K562 (cell line): ENCODE data around the gene KRTAP1-4. TPM values are rescaled to one million over a fixed set of nuclear protein-coding genes. Genes with fewer than 3 reads are reported as not detected.

ENCODE experiments used
- ATAC-seq: fragments of 200-7000 bp; cut with Tn5 transposase; 3 replicates; pipeline ENCODE4 v1.9.1; 2020; ENCODE audit warnings: moderate library complexity
- BruUV-seq: library from RNA; stranded (reverse); fragments of 400-500 nt; replicated peaks from 2 replicates; lab custom pipeline; 2021; lab: Mats Ljungman, UMichigan
- CTCF ChIA-PET: fragments of 300-600 bp; formaldehyde crosslinking; extraction: SDS; loops from one replicate; lab custom pipeline; 2021; ENCODE audit warnings: low intra/inter-chr PET ratio; lab: Yijun Ruan, JAX
- POLR2A ChIA-PET: fragments of 300-600, 350-650 bp; sonication (Branson Sonifier 250); formaldehyde crosslinking; extraction: SDS; loops from one replicate; lab custom pipeline; 2021; ENCODE audit warnings: antibody characterized with exemption, inconsistent platforms; lab: Yijun Ruan, JAX
- DNase-seq, 4 experiments: peaks; one replicate each; pipeline versions ENCODE4 v3.0.0 to v3.0.0-alpha.2; 2011 to 2018; ENCODE audit warnings: low spot score in 3 of 4, mixed read lengths in 3 of 4; ENCODE audit errors: extremely low read depth in 1 of 4
- FAIRE-seq: peaks from 2 replicates; lab custom pipeline; 2011; peaks lifted over from hg19 to GRCh38; lab: Jason Lieb, UNC
- H2AFZ ChIP-seq: 2 replicates; pipeline ENCODE4 v1.6.0; 2011; ENCODE audit warnings: low read depth, low read length, control low read depth, inconsistent platforms
- H3K27ac ChIP-seq: fragments of 200-600 bp; 3 replicates; pipeline ENCODE4 v1.8.0; 2011; ENCODE audit warnings: low read depth, mild to moderate bottlenecking, control low read depth, inconsistent platforms, low read length, moderate library complexity, mixed read lengths; ENCODE audit errors: extremely low read depth
- H3K27me3 ChIP-seq, 2 experiments: fragments of 300-600 bp in 1 of 2; 2 replicates in 1 of 2; 3 replicates in 1 of 2; pipeline versions ENCODE4 v1.6.0 to v1.8.0; 2011; ENCODE audit warnings: inconsistent platforms in 2 of 2, low read length in 2 of 2, mild to moderate bottlenecking in 1 of 2, mixed read lengths in 1 of 2, moderate library complexity in 1 of 2; ENCODE audit not compliant: control insufficient read depth in 2 of 2, insufficient read depth in 2 of 2
- H3K36me3 ChIP-seq: fragments of 300-600 bp; 3 replicates; pipeline ENCODE4 v1.8.0; 2011; ENCODE audit warnings: mild to moderate bottlenecking, low read length, inconsistent platforms; ENCODE audit not compliant: control insufficient read depth, insufficient read depth
- H3K4me1 ChIP-seq, 2 experiments: fragments of 200-600 bp in 1 of 2; replicated peaks in 1 of 2; 2 replicates in 1 of 2; 3 replicates in 1 of 2; pipeline versions ENCODE4 v1.5.1 to v1.8.0; 2011; ENCODE audit warnings: inconsistent platforms in 2 of 2, low read length in 2 of 2, mild to moderate bottlenecking in 1 of 2, mixed read lengths in 1 of 2, moderate library complexity in 1 of 2; ENCODE audit not compliant: control insufficient read depth in 2 of 2, insufficient read depth in 2 of 2
- H3K4me2 ChIP-seq: 2 replicates; pipeline ENCODE4 v1.6.1; 2011; ENCODE audit warnings: low read length, control low read depth, inconsistent platforms, mixed read lengths; ENCODE audit not compliant: insufficient read depth
- H3K4me3 ChIP-seq: fragments of 200-600 bp; sonication (generic), shearing (Covaris generic); 2 replicates; pipeline ENCODE4 v1.5.1; 2016; ENCODE audit warnings: control low read depth, inconsistent platforms
- H3K79me2 ChIP-seq: fragments of 200-600 bp; 3 replicates; pipeline ENCODE4 v1.8.0; 2011; ENCODE audit warnings: low read length, inconsistent platforms; ENCODE audit not compliant: control insufficient read depth, insufficient read depth
- H3K9ac ChIP-seq, 2 experiments: 2 replicates each; pipeline versions ENCODE4 v1.6.0 to v1.6.1; 2011; ENCODE audit warnings: low read depth in 2 of 2, low read length in 2 of 2, control low read depth in 1 of 2, inconsistent platforms in 1 of 2, mild to moderate bottlenecking in 1 of 2, mixed read lengths in 1 of 2; ENCODE audit not compliant: insufficient read depth in 1 of 2
- H3K9me1 ChIP-seq: one replicate; pipeline ENCODE4 v1.6.0; 2011; ENCODE audit warnings: inconsistent platforms, mild to moderate bottlenecking, low read length, moderate library complexity; ENCODE audit not compliant: control insufficient read depth, insufficient read depth
- H3K9me3 ChIP-seq: replicated peaks from 2 replicates; pipeline ENCODE4 v1.5.1; 2011; ENCODE audit warnings: low read depth, low read length, inconsistent platforms; ENCODE audit not compliant: control insufficient read depth, insufficient read depth
- H4K20me1 ChIP-seq: replicated peaks from 2 replicates; pipeline ENCODE4 v1.6.1; 2011; ENCODE audit warnings: low read length, inconsistent platforms, mixed read lengths; ENCODE audit not compliant: control insufficient read depth, insufficient read depth
- ARID1B ChIP-seq: fragments of 450-650 bp; IDR thresholded peaks from 2 replicates; pipeline ENCODE4 v1.6.1; 2016; ENCODE audit warnings: antibody characterized with exemption, mild to moderate bottlenecking, inconsistent platforms
- CBX3 ChIP-seq, 2 experiments: IDR thresholded peaks; 1 replicate in 1 of 2; 2 replicates in 1 of 2; pipeline ENCODE4 v1.6.1; 2012; ENCODE audit warnings: inconsistent platforms in 2 of 2, low read length in 2 of 2, borderline replicate concordance in 1 of 2, control low read depth in 1 of 2
- CREM ChIP-seq: IDR thresholded peaks from 2 replicates; pipeline ENCODE4 v1.6.1; 2014; ENCODE audit warnings: antibody characterized with exemption, low read depth
- GABPA ChIP-seq: fragments of 200-800 bp; sonication (Bioruptor generic); conservative IDR thresholded peaks from 2 replicates; pipeline ENCODE4 v1.6.1; 2016; ENCODE audit warnings: low read depth, missing genetic modification characterization, missing compliant biosample characterization
- GTF2E2 ChIP-seq: fragments of 200-800 bp; sonication (Bioruptor generic); IDR thresholded peaks from 2 replicates; pipeline ENCODE4 v1.6.1; 2016; ENCODE audit warnings: missing genetic modification characterization, missing compliant biosample characterization
- RBM39 ChIP-seq: fragments of 200-400 bp; formaldehyde crosslinking; optimal IDR thresholded peaks from 2 replicates; pipeline ENCODE3; 2018; ENCODE audit warnings: low read depth, low read length
- STAT5A ChIP-seq: IDR thresholded peaks from 2 replicates; pipeline ENCODE4 v1.6.1; 2012; ENCODE audit warnings: low read length, inconsistent platforms, borderline replicate concordance
- ZNF134 ChIP-seq: fragments of 250-450 bp; sonication (Bioruptor Pico); conservative IDR thresholded peaks from 2 replicates; pipeline ENCODE4 v1.4.0; 2020
- ZNF583 ChIP-seq: fragments of 250-450 bp; sonication (Bioruptor Pico); IDR thresholded peaks from 2 replicates; pipeline ENCODE4 v1.4.0; 2020
- WGBS: fragments of 100-300 bp; shearing (Covaris generic); methylation state at CpG from one replicate; pipeline ENCODE4 v1.1.6; 2016; ENCODE audit warnings: low coverage, mixed read lengths; ENCODE audit not compliant: insufficient coverage; ENCODE audit errors: missing lambda C conversion rate; 5-methylcytosine and 5-hydroxymethylcytosine counted together
- in situ Hi-C: fragments of 300-500 bp; cut with MboI; formaldehyde crosslinking; loops from 4 replicates; pipeline ENCODE4 v1.15.0; 2018; ENCODE audit warnings: inconsistent platforms, mixed read lengths
- intact Hi-C: fragments of 100-400 bp; cut with micrococcal nuclease; formaldehyde crosslinking; loops from 2 replicates; pipeline ENCODE4 v1.14.2; 2022
- polyA plus RNA-seq, 8 experiments: library from polyadenylated mRNA; depleted of rRNA in 4 of 8; stranded (reverse) in 5 of 8; unstranded in 3 of 8; fragments of >200 nt; fragmentation: Nextera tagmentation in 2 of 8; fragmentation: Illumina TruSeq in 1 of 8; extraction: Ambion mirVana in 2 of 8; extraction: Trizol in 1 of 8; gene quantifications; 2 replicates each; pipeline versions ENCODE4 v1.2.1 to v1.2.3, GENCODE V29; 2011 to 2014; ENCODE audit warnings: inconsistent platforms in 1 of 8, missing spikeins in 1 of 8
- total RNA-seq, 7 experiments: library from RNA; depleted of rRNA in 6 of 7; stranded (reverse); fragments of >200 nt in 6 of 7; fragmentation: Illumina TruSeq in 2 of 7; extraction: Trizol in 2 of 7; gene quantifications; 2 replicates each; pipeline versions ENCODE4 v1.2.1 to v1.2.3, GENCODE V29; 2011 to 2021; ENCODE audit warnings: low replicate concordance in 1 of 7
- TF ChIP-seq, protein P1 (sequence below): sonication (generic); formaldehyde crosslinking; IDR thresholded peaks from 2 replicates; pipeline ENCODE4 v1.8.1; 2023; ENCODE audit warnings: mild to moderate bottlenecking, missing genetic modification reagents

KRTAP1-4 gene
- total and polyA plus RNA-seq, 9 of the 15 experiments (the other 6 are each of a cell fraction or from before 2014, with no cell fraction given) = not detected

DNA sequence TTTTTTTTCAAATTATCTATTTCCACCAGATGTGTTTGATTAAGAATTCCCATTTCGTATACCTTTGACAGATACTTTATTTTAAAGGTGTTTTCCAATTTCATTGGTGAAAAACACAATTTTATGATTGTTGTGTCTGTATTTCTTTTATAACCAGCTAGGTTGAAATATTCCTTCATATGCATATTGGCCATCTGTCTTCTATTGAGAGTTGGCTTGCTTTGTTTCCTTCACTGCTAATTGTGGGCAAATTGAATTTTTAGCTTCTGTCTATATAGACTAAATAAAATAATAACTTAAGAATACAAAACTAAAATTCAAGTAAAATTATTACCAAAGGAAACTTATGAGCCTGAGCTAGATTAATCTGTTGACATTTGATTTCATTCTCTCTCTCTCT lies 34.9 kb downstream of the KRTAP1-4 start:
- TF ChIP-seq RBM39 (no peak), CREM (no peak), GTF2E2 (tag) (no peak)
- ChIA-PET POLR2A (interaction anchor here (0.9 to 2.0 kb wide), 3 partner anchors 8 to 15 kb away, joined by 3 to 8 read pairs (median 3); partner anchors contain the start of gene KRT40), CTCF (no interaction called here)
- H3K27me3 ChIP-seq = peaks cover 0 to 5% of the 10 kb centered on the region in 2 experiments; a peak in 2 of 5 replicates
- H2AFZ ChIP-seq = no peak overlapping the region
- no peak for DNase-seq
- 0% methylated on average over 1 of the region's 1 CpG for WGBS
- no TSS peak for BruUV-seq
- H3K36me3 ChIP-seq = no peaks in the 10 kb centered on the region
- ATAC-seq = no peak
- no peaks in the 10 kb centered on the region for H4K20me1 ChIP-seq
- H3K4me1 ChIP-seq = no peaks in the 10 kb centered on the region
- no peak overlapping the region for H3K27ac ChIP-seq
- no peak for FAIRE-seq
- H3K9me3 ChIP-seq = no peaks in the 10 kb centered on the region
- no peak overlapping the region for H3K4me2 ChIP-seq
- H3K9ac ChIP-seq = no peak overlapping the region
- no peak overlapping the region for H3K4me3 ChIP-seq
- no peaks in the 10 kb centered on the region for H3K79me2 ChIP-seq
- no peaks in the 10 kb centered on the region for H3K9me1 ChIP-seq
- intact Hi-C loops (no loop called here), in situ Hi-C loops (no loop called here)

DNA sequence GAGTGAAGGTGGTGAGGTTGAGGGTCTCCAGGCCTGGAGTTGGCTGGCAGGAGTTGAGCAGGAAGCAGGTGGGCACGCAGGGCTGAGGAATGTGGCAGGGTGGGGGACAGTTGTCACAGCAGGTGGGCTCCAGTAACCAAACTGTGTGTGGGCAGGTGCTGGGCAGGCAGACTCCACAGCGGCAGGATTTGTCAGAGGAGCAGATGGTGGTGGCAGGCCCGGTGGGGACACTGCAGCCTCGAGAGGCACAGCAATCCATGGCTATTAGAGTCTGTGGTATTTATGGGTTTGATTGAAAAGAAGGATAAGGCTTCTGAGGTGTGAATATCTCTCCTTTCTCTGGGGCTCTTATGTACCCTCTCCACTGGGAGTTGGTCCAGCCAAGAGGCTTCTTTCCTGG lies 36.2 kb downstream of the KRTAP1-4 start, which contains the start of gene KRTAP3-3:
TSS of gene KRTAP3-3 (minus strand) at position 326 of the 400 bp plus-strand sequence. CDS start at position 259, 67 bp downstream.
- BruUV-seq = no TSS peak
- H3K36me3 ChIP-seq = no peaks in the 10 kb centered on the region

More for the DNA sequence above, 36.2 kb downstream of the KRTAP1-4 start, which contains the start of gene KRTAP3-3:
- FAIRE-seq (no peak), DNase-seq (no peak), ATAC-seq (no peak)
- no peaks in the 10 kb centered on the region for H3K79me2 ChIP-seq
- no peak within 1 kb of the TSS for H3K4me3 ChIP-seq
- WGBS = 4% methylated on average over 3 of the region's 4 CpGs
- ChIA-PET CTCF (no interaction called here), POLR2A (interaction anchor here (0.5 kb wide), 1 partner anchor 685 kb away, joined by 3 read pairs; the partner anchor contains the start of gene RARA)
- TF ChIP-seq ARID1B (no peak), STAT5A (no peak), ZNF134 (no peak), CBX3 (IDR thresholded peaks at IDR 0.05; ENCODE audit: borderline replicate concordance in 1 of 2, low read length in 2 of 2) (no peak), GABPA (tag) (no peak), ZNF583 (CRISPR knock-in tag) (no peak)
- TF ChIP-seq, protein P1, sequence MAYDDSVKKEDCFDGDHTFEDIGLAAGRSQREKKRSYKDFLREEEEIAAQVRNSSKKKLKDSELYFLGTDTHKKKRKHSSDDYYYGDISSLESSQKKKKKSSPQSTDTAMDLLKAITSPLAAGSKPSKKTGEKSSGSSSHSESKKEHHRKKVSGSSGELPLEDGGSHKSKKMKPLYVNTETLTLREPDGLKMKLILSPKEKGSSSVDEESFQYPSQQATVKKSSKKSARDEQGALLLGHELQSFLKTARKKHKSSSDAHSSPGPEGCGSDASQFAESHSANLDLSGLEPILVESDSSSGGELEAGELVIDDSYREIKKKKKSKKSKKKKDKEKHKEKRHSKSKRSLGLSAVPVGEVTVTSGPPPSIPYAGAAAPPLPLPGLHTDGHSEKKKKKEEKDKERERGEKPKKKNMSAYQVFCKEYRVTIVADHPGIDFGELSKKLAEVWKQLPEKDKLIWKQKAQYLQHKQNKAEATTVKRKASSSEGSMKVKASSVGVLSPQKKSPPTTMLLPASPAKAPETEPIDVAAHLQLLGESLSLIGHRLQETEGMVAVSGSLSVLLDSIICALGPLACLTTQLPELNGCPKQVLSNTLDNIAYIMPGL = no peak
- in situ Hi-C loops = no loop called here
- no peak within 1 kb of the TSS for H3K4me2 ChIP-seq
- H3K27me3 ChIP-seq = no peaks in the 10 kb centered on the region; a peak in 1 of 5 replicates
- no peak within 1 kb of the TSS for H2AFZ ChIP-seq
- H3K9ac ChIP-seq = no peak within 1 kb of the TSS
- intact Hi-C loops = no loop called here
- H3K27ac ChIP-seq = no peak within 1 kb of the TSS
- H3K9me3 ChIP-seq = no peaks in the 10 kb centered on the region
- no peaks in the 10 kb centered on the region for H3K4me1 ChIP-seq
- no peaks in the 10 kb centered on the region for H3K9me1 ChIP-seq
- no peaks in the 10 kb centered on the region for H4K20me1 ChIP-seq
